ENCODE measurements around the gene APAF1.

DNA sequence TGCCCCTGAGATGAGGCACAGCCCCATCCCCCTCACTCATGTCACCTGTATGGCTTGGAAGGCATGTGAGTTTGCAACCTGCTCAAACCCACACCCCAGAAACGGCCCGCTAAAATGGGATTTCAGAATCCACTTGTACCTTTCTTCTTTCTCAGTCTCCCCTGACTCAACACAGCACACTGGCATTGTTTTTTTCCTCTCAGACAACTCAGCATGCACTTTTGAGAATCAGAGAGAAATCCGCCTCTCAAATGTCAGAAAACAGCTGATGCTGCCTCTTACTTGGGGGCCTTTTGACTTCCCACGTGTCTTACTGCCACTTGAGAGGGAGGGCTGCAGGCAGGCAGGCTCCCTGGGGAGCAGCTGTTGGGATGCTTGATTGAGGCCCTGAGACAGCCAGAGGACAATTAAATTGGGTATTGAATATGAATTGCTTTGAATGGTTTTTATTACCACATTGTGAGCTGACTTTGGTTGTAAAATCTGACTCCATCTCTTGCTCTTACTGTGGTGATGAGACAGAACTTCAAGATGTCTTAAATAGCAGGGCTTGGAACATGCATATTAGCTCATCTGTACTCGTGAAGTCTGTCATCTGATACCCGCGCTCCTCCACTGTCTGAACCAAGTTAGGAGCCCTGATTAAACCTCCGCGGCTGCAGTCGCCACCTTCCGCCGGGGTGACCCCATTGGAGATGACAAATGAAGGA is 96.6 kb downstream of the APAF1 start:
- TF ChIP-seq CTCF (IDR thresholded peaks at IDR 0.05) (no peak), POLR2AphosphoS5 (IDR thresholded peaks at IDR 0.05) (no peak), EP300 (IDR thresholded peaks at IDR 0.05) (no peak), POLR2A (IDR thresholded peaks at IDR 0.05; ENCODE audit: low read depth) (no peak)

Measured in esophagus muscularis mucosa (tissue), 4 donors.